HG02885 (cell line): ENCODE results near the gene CLMN.

Experiments used
- ATAC-seq: cut with Tn5 transposase; IDR thresholded peaks from one replicate; pipeline ENCODE4 v1.9.1; 2021; ENCODE audit warnings: mild to moderate bottlenecking; ENCODE audit not compliant: unreplicated experiment, poor library complexity

Gene CLMN

GRCh38 chr14:95252219-95252618 is 67.5 kb downstream of the CLMN start:
- no peak for ATAC-seq

- no peak for ATAC-seq
These were observed 68.8 kb downstream of the CLMN start for GRCh38 chr14:95250936-95251335.

- ATAC-seq = no peak
These were observed 69.5 kb downstream of the CLMN start for GRCh38 chr14:95250140-95250769.

GRCh38 chr14:95248432-95248831 is 71.3 kb downstream of the CLMN start:
- ATAC-seq = no peak

- ATAC-seq = no peak
These were observed 72.8 kb downstream of the CLMN start for GRCh38 chr14:95246870-95247269.

DNA sequence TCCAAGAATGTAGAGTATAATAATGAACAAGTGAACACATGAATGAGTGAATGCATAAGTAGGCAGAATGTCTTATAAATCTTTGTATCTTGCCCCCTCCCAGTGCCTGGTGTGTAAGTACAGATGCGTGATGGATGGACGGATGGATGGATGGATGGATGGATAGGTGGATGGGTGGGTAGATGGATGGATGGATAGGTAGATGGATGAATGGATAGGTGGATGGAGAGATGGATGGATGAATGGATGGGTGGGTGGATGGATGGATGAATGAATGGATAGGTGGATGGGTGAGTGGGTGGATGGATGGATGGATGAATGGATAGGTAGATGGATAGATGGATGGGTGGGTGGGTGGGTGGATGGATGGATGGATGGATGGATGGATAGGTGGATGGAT is 74.4 kb downstream of the CLMN start:
- ATAC-seq = no peak

GRCh38 chr14:95244587-95244986 is 75.1 kb downstream of the CLMN start:
- no peak for ATAC-seq

GRCh38 chr14:95242870-95243269 is 76.8 kb downstream of the CLMN start:
- no peak for ATAC-seq

DNA sequence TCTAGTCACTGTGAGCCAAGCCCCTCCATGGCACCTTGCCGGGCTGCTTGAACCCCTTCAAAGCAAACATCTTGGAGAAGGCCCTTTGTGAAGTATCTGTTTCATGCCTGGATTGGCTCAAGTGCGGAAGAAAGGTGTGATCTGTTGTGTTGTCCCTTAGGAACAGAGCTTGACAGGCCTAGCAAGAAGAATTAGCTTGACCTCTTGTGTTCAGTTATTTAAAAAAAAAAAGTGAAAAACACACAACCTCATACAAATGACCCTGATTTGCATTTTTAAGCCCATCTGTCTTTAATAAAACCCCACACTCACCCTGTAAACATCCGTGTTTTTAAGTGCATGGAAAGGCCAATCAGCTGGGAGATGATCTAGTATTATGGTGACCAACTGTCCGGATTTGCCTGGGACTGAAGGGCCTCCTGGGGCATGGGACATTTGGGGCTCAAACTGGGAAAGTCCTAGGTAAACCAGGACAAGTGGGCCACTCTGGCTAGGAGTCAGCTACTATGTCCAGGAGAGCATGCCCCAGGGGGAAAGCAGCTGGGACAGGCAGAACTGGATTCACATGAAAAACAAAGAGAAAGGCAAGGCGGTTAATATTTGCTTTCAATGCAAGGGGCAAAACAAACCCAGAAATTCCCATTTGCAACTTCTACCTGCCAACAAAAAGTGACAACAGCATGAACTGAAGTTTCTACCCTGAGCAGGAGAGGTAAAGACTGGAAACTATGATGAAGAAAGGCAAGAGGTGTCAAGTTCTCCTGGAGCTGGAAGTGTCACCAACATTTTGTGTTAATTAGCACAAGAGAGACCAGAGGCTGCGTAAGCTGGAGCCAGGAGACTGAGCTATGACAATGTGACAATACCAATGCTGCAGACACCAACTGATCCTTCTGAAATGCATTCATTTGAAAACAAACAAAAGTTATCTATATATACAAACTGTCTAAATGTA is 78.6 kb downstream of the CLMN start:
- ATAC-seq = no peak

DNA sequence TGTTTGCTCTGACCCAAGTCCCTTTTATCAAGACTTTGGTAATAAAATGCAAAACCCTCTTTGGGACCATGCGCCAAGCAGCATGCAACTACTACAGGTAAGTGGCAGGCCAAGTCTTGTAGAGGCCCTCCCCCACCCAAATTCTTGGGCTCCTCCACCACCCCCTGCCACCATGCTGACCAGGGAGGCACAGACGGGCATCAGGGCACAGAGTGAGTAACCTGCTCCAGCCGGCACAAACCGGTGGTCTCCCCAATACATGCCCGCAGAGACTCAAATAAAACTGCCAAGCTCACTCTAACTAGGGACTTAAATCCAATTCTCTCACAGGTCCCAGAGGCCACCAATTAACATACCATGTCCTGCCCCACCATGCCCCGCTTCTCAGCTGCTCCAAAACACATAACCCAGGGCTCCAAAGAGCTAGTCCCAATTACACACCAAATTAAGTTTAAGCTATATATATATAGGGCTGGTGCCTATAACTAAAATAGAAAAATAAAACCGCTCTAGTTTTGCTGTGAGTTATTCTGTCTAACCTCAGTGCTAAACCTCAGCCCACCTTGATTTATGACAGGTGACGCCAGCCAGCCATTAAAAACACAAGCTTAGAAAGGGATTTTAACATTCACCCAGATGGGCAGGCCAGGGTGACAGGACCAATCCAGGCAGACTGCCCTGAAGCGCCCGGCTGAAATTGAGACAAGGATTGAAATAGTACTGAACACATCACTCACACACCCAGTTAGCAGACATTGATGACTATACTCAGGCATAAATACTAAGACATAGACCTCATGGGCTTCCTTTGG is 81.0 kb downstream of the CLMN start:
- no peak for ATAC-seq

GRCh38 chr14:95237958-95238340 is 81.8 kb downstream of the CLMN start:
- no peak for ATAC-seq

- no peak for ATAC-seq
These were observed 82.4 kb downstream of the CLMN start for GRCh38 chr14:95237121-95237957.

DNA sequence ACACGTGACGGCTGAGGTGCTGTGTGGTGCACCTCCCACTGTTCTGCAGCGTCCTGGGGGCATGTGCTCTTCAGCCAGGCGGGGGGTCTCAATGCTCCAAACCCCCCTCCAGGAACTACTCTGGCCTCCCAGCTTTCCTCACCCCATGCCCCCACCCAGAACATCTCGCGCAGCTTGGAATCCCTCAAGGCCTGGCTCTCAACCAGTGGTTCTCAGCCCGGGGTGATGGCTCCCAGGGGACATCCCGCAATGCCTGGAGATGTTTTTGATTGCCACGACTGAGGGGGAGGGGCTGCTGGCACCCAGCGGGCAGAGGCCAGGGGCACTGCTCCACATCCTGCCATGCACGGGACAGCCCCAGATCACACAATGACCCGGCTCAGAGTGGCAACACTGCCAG is 83.5 kb downstream of the CLMN start:
- no peak for ATAC-seq

DNA sequence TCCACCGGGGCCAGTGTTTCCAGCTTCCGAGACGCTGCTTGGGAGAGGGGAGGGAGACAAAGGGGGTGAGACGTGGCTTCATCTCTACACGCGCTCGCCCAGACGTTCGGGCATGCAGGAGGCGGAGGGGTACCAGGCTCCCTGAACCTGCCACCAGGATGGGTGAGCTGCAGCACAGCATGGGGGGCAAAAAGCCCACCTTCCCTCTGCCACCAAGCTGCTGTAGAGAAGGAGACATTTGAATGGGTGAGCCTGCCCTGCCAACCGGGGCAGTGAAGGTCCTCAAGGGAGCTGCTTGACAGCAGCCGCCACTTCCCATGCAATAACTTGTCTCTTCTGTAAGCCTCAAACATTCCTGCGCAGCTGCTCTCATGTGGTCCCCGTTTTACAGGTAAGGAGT is 83.9 kb downstream of the CLMN start:
- ATAC-seq = no peak

DNA sequence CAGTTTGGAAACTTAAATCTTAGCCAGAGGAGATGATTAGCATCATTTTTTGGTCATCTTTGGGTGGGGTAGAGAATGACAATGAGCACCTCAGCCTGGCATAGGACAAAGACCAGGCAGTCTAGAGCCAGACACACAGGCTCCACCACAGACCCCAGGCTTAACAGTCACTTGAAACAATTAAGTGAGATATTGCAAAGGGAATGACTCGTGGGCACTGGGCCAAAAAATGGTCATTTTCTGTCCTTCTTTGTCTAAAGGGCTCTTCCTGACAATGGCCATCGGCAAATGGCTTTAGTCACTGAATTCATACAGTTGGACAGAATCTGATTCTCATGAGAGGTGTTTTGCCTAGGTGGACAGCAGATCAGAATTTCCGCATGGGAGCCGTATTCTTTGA is 84.4 kb downstream of the CLMN start:
- no peak for ATAC-seq

- ATAC-seq = no peak
These were observed 85.3 kb downstream of the CLMN start for GRCh38 chr14:95234426-95234825.

- peak; percentile 91 for ATAC-seq
These were observed 85.9 kb downstream of the CLMN start for GRCh38 chr14:95233702-95234241.

GRCh38 chr14:95232894-95233584 is 86.7 kb downstream of the CLMN start:
- ATAC-seq = no peak

- no peak for ATAC-seq
These were observed 87.6 kb downstream of the CLMN start for GRCh38 chr14:95231966-95232633.
